SK-N-SH treated with all-trans-retinoic acid at 6 μM for 48 hours (cell line): ENCODE data around the gene HOXD1.

Experiments used
- ATAC-seq: fragments of 200-7000 bp; cut with Tn5 transposase; 3 replicates; pipeline ENCODE4 v1.9.1; 2020; ENCODE audit warnings: mild to moderate bottlenecking, moderate library complexity
- ARNTL ChIP-seq: fragments of 450-650 bp; formaldehyde crosslinking; IDR thresholded peaks from 2 replicates; pipeline ENCODE4 v1.5.0; 2020; ENCODE audit warnings: low read depth, mild to moderate bottlenecking, moderate library complexity, borderline replicate concordance
- BACH2 ChIP-seq: fragments of 250-450 bp; sonication (Bioruptor Pico); IDR thresholded peaks from 2 replicates; pipeline ENCODE4 v1.9.0; 2021; ENCODE audit warnings: mild to moderate bottlenecking, borderline replicate concordance
- GLIS3 ChIP-seq: fragments of 250-450 bp; sonication (Bioruptor Pico); IDR thresholded peaks from 2 replicates; pipeline ENCODE4 v1.5.0; 2020; ENCODE audit warnings: mild to moderate bottlenecking, moderate library complexity
- ISL1 ChIP-seq: fragments of 250-450 bp; sonication (Bioruptor Pico); IDR thresholded peaks from 2 replicates; pipeline ENCODE4 v2.1.2; 2022; ENCODE audit warnings: mild to moderate bottlenecking, moderate library complexity
- OSR1 ChIP-seq: fragments of 250-450 bp; sonication (Bioruptor Pico); IDR thresholded peaks from 2 replicates; pipeline ENCODE4 v1.8.0; 2022; ENCODE audit warnings: moderate library complexity, mild to moderate bottlenecking, inconsistent platforms
- PPARA ChIP-seq: fragments of 250-450 bp; sonication (Bioruptor Pico); IDR thresholded peaks from 2 replicates; pipeline ENCODE4 v1.5.0; 2020; ENCODE audit warnings: mild to moderate bottlenecking, borderline replicate concordance
- SNAI2 ChIP-seq: fragments of 250-450 bp; sonication (Bioruptor Pico); IDR thresholded peaks from 2 replicates; pipeline ENCODE4 v1.5.0; 2020; ENCODE audit warnings: mild to moderate bottlenecking, moderate library complexity
- ZC3H10 ChIP-seq: fragments of 250-450 bp; sonication (Bioruptor Pico); IDR thresholded peaks from 2 replicates; pipeline ENCODE4 v1.5.1; 2021; ENCODE audit warnings: mild to moderate bottlenecking, moderate library complexity
- ZFP3 ChIP-seq: fragments of 250-450 bp; sonication (Bioruptor Pico); IDR thresholded peaks from 2 replicates; pipeline ENCODE4 v1.5.0; 2020; ENCODE audit warnings: mild to moderate bottlenecking, moderate library complexity
- ZFP30 ChIP-seq: fragments of 450-650 bp; formaldehyde crosslinking; IDR thresholded peaks from 2 replicates; pipeline ENCODE4 v1.5.0; 2022; ENCODE audit warnings: mild to moderate bottlenecking, moderate library complexity
- ZNF565 ChIP-seq: fragments of 450-650 bp; formaldehyde crosslinking; conservative IDR thresholded peaks from 2 replicates; pipeline ENCODE4 v1.5.0; 2020; ENCODE audit warnings: low read depth, mild to moderate bottlenecking, moderate library complexity
- ZNF70 ChIP-seq: fragments of 450-650 bp; formaldehyde crosslinking; IDR thresholded peaks from 2 replicates; pipeline ENCODE4 v1.5.0; 2020; ENCODE audit warnings: mild to moderate bottlenecking, moderate library complexity
- ZNF8 ChIP-seq: fragments of 450-650 bp; formaldehyde crosslinking; IDR thresholded peaks from 2 replicates; pipeline ENCODE4 v1.5.0; 2020; ENCODE audit warnings: mild to moderate bottlenecking, moderate library complexity
- TF ChIP-seq, protein P1 (sequence below): fragments of 250-450 bp; sonication (Bioruptor Pico); IDR thresholded peaks from 2 replicates; pipeline ENCODE4 v1.5.1; 2021; ENCODE audit warnings: mild to moderate bottlenecking, moderate library complexity
- TF ChIP-seq, protein P2 (sequence below): fragments of 250-450 bp; sonication (Bioruptor Pico); IDR thresholded peaks from 2 replicates; pipeline ENCODE4 v1.8.0; 2020; ENCODE audit warnings: mild to moderate bottlenecking, moderate library complexity, borderline replicate concordance
- TF ChIP-seq, protein P3 (sequence below): fragments of 250-450 bp; sonication (Bioruptor Pico); IDR thresholded peaks from 2 replicates; pipeline ENCODE4 v1.5.1; 2020; ENCODE audit warnings: low read depth, mild to moderate bottlenecking, moderate library complexity
- TF ChIP-seq, protein P4 (sequence below): fragments of 250-450 bp; sonication (Bioruptor Pico); IDR thresholded peaks from 2 replicates; pipeline ENCODE4 v1.8.0; 2021; ENCODE audit warnings: low read depth, mild to moderate bottlenecking, moderate library complexity, borderline replicate concordance

Gene HOXD1

DNA sequence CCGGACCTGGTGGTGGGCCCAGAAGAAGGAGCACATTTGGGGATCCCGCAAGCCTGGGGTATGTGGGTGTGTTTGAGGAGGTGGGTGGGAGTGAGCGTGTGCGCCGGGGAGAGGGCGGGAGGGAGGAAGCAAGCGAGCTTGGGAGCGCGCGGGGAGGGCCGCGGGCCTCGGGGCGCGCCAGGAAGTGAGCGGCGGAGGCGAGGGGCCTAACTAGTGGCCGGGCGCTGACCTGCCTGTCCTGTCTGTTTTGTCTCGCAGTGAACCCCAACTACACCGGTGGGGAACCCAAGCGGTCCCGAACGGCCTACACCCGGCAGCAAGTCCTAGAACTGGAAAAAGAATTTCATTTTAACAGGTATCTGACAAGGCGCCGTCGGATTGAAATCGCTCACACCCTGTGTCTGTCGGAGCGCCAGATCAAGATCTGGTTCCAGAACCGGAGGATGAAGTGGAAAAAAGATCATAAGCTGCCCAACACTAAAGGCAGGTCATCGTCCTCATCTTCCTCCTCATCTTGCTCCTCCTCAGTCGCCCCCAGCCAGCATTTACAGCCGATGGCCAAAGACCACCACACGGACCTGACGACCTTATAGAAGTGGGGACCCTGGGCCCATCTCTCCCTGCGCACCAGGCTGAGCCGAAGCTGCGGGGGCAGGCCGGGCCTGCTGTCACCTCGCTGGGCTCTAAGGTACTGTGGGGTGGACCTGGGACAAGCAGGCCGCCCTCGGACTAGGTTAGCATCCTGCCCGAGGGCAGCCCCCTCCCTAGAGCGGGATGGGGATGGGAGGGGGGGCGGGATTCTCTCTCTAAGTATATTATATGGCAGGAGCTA is 35.9 kb upstream of the HOXD1 start:
- no peak for ATAC-seq
- TF ChIP-seq, protein P1, sequence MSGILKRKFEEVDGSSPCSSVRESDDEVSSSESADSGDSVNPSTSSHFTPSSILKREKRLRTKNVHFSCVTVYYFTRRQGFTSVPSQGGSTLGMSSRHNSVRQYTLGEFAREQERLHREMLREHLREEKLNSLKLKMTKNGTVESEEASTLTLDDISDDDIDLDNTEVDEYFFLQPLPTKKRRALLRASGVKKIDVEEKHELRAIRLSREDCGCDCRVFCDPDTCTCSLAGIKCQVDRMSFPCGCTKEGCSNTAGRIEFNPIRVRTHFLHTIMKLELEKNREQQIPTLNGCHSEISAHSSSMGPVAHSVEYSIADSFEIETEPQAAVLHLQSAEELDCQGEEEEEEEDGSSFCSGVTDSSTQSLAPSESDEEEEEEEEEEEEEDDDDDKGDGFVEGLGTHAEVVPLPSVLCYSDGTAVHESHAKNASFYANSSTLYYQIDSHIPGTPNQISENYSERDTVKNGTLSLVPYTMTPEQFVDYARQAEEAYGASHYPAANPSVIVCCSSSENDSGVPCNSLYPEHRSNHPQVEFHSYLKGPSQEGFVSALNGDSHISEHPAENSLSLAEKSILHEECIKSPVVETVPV (CRISPR knock-in tag) = no peak
- TF ChIP-seq BACH2 (CRISPR knock-in tag) = no peak
- no peak for TF ChIP-seq OSR1
- TF ChIP-seq, protein P2, sequence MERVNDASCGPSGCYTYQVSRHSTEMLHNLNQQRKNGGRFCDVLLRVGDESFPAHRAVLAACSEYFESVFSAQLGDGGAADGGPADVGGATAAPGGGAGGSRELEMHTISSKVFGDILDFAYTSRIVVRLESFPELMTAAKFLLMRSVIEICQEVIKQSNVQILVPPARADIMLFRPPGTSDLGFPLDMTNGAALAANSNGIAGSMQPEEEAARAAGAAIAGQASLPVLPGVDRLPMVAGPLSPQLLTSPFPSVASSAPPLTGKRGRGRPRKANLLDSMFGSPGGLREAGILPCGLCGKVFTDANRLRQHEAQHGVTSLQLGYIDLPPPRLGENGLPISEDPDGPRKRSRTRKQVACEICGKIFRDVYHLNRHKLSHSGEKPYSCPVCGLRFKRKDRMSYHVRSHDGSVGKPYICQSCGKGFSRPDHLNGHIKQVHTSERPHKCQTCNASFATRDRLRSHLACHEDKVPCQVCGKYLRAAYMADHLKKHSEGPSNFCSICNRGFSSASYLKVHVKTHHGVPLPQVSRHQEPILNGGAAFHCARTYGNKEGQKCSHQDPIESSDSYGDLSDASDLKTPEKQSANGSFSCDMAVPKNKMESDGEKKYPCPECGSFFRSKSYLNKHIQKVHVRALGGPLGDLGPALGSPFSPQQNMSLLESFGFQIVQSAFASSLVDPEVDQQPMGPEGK (CRISPR knock-in tag) = no peak
- TF ChIP-seq ZNF8 (CRISPR knock-in tag) = no peak
- TF ChIP-seq ZNF565 = no peak
- no peak for TF ChIP-seq PPARA (CRISPR knock-in tag)
- no peak for TF ChIP-seq SNAI2 (CRISPR knock-in tag)
- no peak for TF ChIP-seq ZFP3 (CRISPR knock-in tag)
- no peak for TF ChIP-seq GLIS3
- TF ChIP-seq, protein P3, sequence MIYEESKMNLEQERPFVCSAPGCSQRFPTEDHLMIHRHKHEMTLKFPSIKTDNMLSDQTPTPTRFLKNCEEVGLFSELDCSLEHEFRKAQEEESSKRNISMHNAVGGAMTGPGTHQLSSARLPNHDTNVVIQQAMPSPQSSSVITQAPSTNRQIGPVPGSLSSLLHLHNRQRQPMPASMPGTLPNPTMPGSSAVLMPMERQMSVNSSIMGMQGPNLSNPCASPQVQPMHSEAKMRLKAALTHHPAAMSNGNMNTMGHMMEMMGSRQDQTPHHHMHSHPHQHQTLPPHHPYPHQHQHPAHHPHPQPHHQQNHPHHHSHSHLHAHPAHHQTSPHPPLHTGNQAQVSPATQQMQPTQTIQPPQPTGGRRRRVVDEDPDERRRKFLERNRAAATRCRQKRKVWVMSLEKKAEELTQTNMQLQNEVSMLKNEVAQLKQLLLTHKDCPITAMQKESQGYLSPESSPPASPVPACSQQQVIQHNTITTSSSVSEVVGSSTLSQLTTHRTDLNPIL (CRISPR knock-in tag) = no peak
- TF ChIP-seq, protein P4, sequence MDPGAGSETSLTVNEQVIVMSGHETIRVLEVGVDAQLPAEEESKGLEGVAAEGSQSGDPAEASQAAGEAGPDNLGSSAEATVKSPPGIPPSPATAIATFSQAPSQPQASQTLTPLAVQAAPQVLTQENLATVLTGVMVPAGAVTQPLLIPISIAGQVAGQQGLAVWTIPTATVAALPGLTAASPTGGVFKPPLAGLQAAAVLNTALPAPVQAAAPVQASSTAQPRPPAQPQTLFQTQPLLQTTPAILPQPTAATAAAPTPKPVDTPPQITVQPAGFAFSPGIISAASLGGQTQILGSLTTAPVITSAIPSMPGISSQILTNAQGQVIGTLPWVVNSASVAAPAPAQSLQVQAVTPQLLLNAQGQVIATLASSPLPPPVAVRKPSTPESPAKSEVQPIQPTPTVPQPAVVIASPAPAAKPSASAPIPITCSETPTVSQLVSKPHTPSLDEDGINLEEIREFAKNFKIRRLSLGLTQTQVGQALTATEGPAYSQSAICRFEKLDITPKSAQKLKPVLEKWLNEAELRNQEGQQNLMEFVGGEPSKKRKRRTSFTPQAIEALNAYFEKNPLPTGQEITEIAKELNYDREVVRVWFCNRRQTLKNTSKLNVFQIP (CRISPR knock-in tag) = no peak
- TF ChIP-seq ISL1 (CRISPR knock-in tag) = no peak

DNA sequence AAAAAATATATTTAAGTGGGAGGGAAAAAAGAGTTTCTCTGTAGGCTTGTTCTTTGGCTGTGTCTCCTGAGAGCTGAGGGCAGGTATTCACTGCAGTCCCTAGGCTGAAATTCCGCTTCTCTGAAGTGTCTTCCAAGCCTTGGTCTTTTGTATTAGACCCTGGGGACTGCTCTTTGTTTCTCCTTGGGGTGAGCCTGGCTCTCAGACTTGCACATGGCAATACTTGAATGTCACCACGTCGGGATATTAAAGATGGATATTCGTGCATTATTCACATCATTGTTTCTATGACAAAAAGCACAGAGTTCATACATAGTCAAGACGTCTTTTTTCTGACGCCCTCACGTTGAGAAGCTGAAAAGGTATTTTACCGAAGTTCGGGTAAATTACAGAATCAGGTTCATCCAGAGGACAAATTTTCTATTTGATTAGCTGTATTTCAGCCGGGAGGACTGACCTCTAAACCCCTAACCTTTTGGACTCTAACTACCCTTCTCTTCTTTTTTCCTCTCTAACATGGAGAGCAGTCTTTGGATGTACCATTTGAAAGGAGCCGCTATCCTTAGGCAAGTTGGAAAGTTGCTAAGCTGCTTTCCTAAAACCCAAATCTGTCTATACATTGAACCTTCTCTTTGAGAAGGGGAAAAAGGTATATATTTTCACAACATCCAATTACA is 33.8 kb upstream of the HOXD1 start:
- TF ChIP-seq ZNF8 (CRISPR knock-in tag) = no peak
- TF ChIP-seq, protein P3 (CRISPR knock-in tag) = no peak
- no peak for TF ChIP-seq ZNF70 (CRISPR knock-in tag)
- no peak for TF ChIP-seq ZFP30 (CRISPR knock-in tag)
- no peak for TF ChIP-seq ZFP3 (CRISPR knock-in tag)
- TF ChIP-seq, protein P2 (CRISPR knock-in tag) = no peak
- TF ChIP-seq BACH2 (CRISPR knock-in tag) = no peak
- no peak for TF ChIP-seq ZC3H10 (CRISPR knock-in tag)
- no peak for TF ChIP-seq SNAI2 (CRISPR knock-in tag)
- TF ChIP-seq, protein P4 (CRISPR knock-in tag) = no peak
- no peak for TF ChIP-seq ARNTL
- ATAC-seq = no peak
